Calu3 (cell line): Measurements from ENCODE around the gene INTS3. TPM values are rescaled to one million over a fixed set of nuclear protein-coding genes. Genes with fewer than 3 reads are reported as not detected.

ENCODE experiments used
- BruUV-seq: library from RNA; stranded (reverse); fragments of 400-500 nt; replicated peaks from 2 replicates; lab custom pipeline; 2021; lab: Mats Ljungman, UMichigan
- CTCF ChIA-PET: fragments of 300-600 bp; sonication (Branson Sonifier 250); formaldehyde crosslinking; loops from one replicate; lab custom pipeline; 2022; ENCODE audit warnings: antibody characterized with exemption; lab: Charles Lee
- DNase-seq: peaks from one replicate; pipeline ENCODE4 v3.0.0; 2022
- H3K27ac Mint-ChIP-seq: one replicate; pipeline ENCODE4 v1.8.0; 2022; ENCODE audit warnings: mixed read lengths; ENCODE audit not compliant: unreplicated experiment
- H3K27me3 Mint-ChIP-seq: one replicate; pipeline ENCODE4 v1.8.0; 2022; ENCODE audit warnings: mixed read lengths; ENCODE audit not compliant: unreplicated experiment
- H3K36me3 Mint-ChIP-seq: one replicate; pipeline ENCODE4 v1.8.0; 2022; ENCODE audit warnings: mild to moderate bottlenecking, moderate library complexity, mixed read lengths; ENCODE audit not compliant: insufficient read depth, unreplicated experiment
- H3K4me1 Mint-ChIP-seq: one replicate; pipeline ENCODE4 v1.8.0; 2022; ENCODE audit warnings: mild to moderate bottlenecking, low read depth, mixed read lengths; ENCODE audit not compliant: unreplicated experiment
- H3K4me3 Mint-ChIP-seq: one replicate; pipeline ENCODE4 v1.8.0; 2022; ENCODE audit warnings: mild to moderate bottlenecking, low read depth, moderate library complexity, mixed read lengths; ENCODE audit not compliant: unreplicated experiment
- H3K9me3 Mint-ChIP-seq: one replicate; pipeline ENCODE4 v1.8.0; 2022; ENCODE audit warnings: low read depth, mixed read lengths; ENCODE audit not compliant: unreplicated experiment
- CTCF ChIP-seq: fragments of 200-600 bp; IDR thresholded peaks from one replicate; pipeline ENCODE4 v1.8.0; 2022; ENCODE audit warnings: antibody characterized with exemption; ENCODE audit not compliant: unreplicated experiment
- intact Hi-C: fragments of 100-400 bp; cut with micrococcal nuclease; formaldehyde crosslinking; loops from one replicate; pipeline ENCODE4 v1.10.0; 2022; ENCODE audit not compliant: unreplicated experiment
- total RNA-seq: library from RNA; stranded (reverse); gene quantifications from 2 replicates; pipeline ENCODE4 v1.2.3, GENCODE V29; 2022

The INTS3 gene
- total RNA-seq, 1 experiment from 2014 or later = 55.9 TPM

- no peak for TF ChIP-seq CTCF
- no peak for DNase-seq
- Mint-ChIP-seq H3K27me3 (no peaks in the 10 kb centered on the region), H3K27ac (peak overlapping the region; percentile 66), H3K9me3 (no peaks in the 10 kb centered on the region), H3K36me3 (peaks cover 41% of the 10 kb centered on the region), H3K4me3 (peak overlapping the region; percentile 18), H3K4me1 (peaks cover 33% of the 10 kb centered on the region)
- CTCF ChIA-PET = interaction anchor here (0.7 to 1.1 kb wide), 2 partner anchors 64 to 226 kb away, joined by 3 to 4 read pairs; partner anchors contain the start of gene NPR1
- no TSS peak for BruUV-seq
- intact Hi-C loops = no loop called here
Observed at GRCh38 chr1:153741986-153742385, 14.1 kb downstream of the INTS3 start.

GRCh38 chr1:153742411-153743142 lies 14.7 kb downstream of the INTS3 start:
- Mint-ChIP-seq H3K36me3 (peaks cover 43% of the 10 kb centered on the region), H3K27me3 (no peaks in the 10 kb centered on the region), H3K27ac (peak overlapping the region; percentile 66), H3K4me3 (peak overlapping the region; percentile 18), H3K9me3 (no peaks in the 10 kb centered on the region), H3K4me1 (peaks cover 33% of the 10 kb centered on the region)
- intact Hi-C loops = no loop called here
- no peak for TF ChIP-seq CTCF
- peak; percentile 66 for DNase-seq
- BruUV-seq = no TSS peak
- CTCF ChIA-PET = interaction anchor here (0.6 to 1.1 kb wide), 4 partner anchors 15 to 407 kb away, joined by 3 to 6 read pairs (median 4); partner anchors contain the start of genes INTS3 and NPR1

GRCh38 chr1:153745417-153745816 lies 17.6 kb downstream of the INTS3 start:
- Mint-ChIP-seq H3K27me3 (no peaks in the 10 kb centered on the region), H3K4me3 (no peak overlapping the region), H3K9me3 (no peaks in the 10 kb centered on the region), H3K27ac (no peak overlapping the region), H3K4me1 (peaks cover 33% of the 10 kb centered on the region), H3K36me3 (peaks cover 34% of the 10 kb centered on the region)
- no peak for DNase-seq
- intact Hi-C loops = no loop called here
- CTCF ChIA-PET = interaction anchor here (0.6 kb wide), 1 partner anchor 18 kb away, joined by 4 read pairs; the partner anchor contains the start of gene INTS3
- BruUV-seq = no TSS peak
- TF ChIP-seq CTCF = no peak

GRCh38 chr1:153746174-153746573 lies 18.3 kb downstream of the INTS3 start:
- no TSS peak for BruUV-seq
- Mint-ChIP-seq H3K4me3 (no peak overlapping the region), H3K27ac (no peak overlapping the region), H3K36me3 (peaks cover 34% of the 10 kb centered on the region), H3K9me3 (no peaks in the 10 kb centered on the region), H3K27me3 (no peaks in the 10 kb centered on the region), H3K4me1 (peaks cover 29% of the 10 kb centered on the region)
- no peak for DNase-seq
- intact Hi-C loops = no loop called here
- CTCF ChIA-PET = no interaction called here
- no peak for TF ChIP-seq CTCF
